Measurements from ENCODE around the gene BAZ1B.

DNA sequence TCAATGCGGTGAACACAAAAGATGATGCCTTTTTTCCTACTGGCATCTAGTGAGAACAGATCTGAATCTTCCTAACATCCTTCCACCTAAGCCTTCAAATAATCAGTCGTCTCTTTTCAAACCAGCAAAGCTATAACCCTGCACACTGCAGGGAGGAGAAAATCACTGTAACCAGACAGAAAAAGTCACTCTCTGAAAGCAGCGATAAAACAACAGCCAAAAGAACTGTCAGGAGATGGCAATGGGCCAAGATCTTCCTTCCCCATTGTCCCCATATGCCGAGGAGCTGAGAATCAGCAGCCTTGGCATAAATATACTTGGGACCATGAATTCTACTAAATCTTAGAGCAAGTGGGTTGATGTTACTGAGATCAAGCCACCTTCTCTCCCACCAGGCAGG is 75.4 kb downstream of the BAZ1B start:
- no peak for TF ChIP-seq EZH2phosphoT487 (IDR thresholded peaks at IDR 0.05; ENCODE audit: borderline replicate concordance, low read length)
- TF ChIP-seq, protein P1, sequence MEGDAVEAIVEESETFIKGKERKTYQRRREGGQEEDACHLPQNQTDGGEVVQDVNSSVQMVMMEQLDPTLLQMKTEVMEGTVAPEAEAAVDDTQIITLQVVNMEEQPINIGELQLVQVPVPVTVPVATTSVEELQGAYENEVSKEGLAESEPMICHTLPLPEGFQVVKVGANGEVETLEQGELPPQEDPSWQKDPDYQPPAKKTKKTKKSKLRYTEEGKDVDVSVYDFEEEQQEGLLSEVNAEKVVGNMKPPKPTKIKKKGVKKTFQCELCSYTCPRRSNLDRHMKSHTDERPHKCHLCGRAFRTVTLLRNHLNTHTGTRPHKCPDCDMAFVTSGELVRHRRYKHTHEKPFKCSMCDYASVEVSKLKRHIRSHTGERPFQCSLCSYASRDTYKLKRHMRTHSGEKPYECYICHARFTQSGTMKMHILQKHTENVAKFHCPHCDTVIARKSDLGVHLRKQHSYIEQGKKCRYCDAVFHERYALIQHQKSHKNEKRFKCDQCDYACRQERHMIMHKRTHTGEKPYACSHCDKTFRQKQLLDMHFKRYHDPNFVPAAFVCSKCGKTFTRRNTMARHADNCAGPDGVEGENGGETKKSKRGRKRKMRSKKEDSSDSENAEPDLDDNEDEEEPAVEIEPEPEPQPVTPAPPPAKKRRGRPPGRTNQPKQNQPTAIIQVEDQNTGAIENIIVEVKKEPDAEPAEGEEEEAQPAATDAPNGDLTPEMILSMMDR (IDR thresholded peaks at IDR 0.05; ENCODE audit: low read depth, low read length, poor library complexity, severe bottlenecking): no peak
